Liver (tissue), 9 donors: ENCODE results near the gene LHFPL6. TPM values are rescaled to one million over a fixed set of nuclear protein-coding genes. Genes with fewer than 3 reads are reported as not detected.

Source experiments
- DNase-seq: peaks from one replicate; pipeline ENCODE4 v3.0.0-alpha.2; 2017; ENCODE audit warnings: low spot score
- H3K27ac ChIP-seq, 2 donors: one replicate each; pipeline ENCODE4 v1.7.0; 2013; ENCODE audit warnings: inconsistent platforms in 2 of 2, low read length in 2 of 2, control low read depth in 1 of 2, low read depth in 1 of 2, mild to moderate bottlenecking in 1 of 2
- H3K27me3 ChIP-seq, 4 donors: one replicate each; pipeline versions ENCODE4 v1.6.1 to v1.7.0; 2013; ENCODE audit warnings: low read length in 3 of 4, inconsistent platforms in 1 of 4, mild to moderate bottlenecking in 1 of 4, moderate library complexity in 1 of 4; ENCODE audit not compliant: control insufficient read depth in 4 of 4, insufficient read depth in 4 of 4
- H3K36me3 ChIP-seq, 4 donors: one replicate each; pipeline versions ENCODE4 v1.6.1 to v1.7.0; 2013; ENCODE audit warnings: low read length in 3 of 4, mild to moderate bottlenecking in 3 of 4, low read depth in 1 of 4, moderate library complexity in 1 of 4; ENCODE audit not compliant: control insufficient read depth in 4 of 4, insufficient read depth in 3 of 4
- H3K4me1 ChIP-seq, 4 donors: one replicate each; pipeline versions ENCODE4 v1.6.1 to v1.7.0; 2013; ENCODE audit warnings: low read length in 3 of 4, mild to moderate bottlenecking in 3 of 4, moderate library complexity in 1 of 4; ENCODE audit not compliant: control insufficient read depth in 4 of 4, insufficient read depth in 4 of 4
- H3K4me3 ChIP-seq, 3 donors: one replicate each; pipeline versions ENCODE4 v1.6.1 to v1.7.0; 2013; ENCODE audit warnings: low read length in 3 of 3, control low read depth in 1 of 3, low read depth in 1 of 3, mild to moderate bottlenecking in 1 of 3
- H3K9ac ChIP-seq, 2 donors: one replicate each; pipeline ENCODE4 v1.7.0; 2013; ENCODE audit warnings: low read length in 2 of 2, mild to moderate bottlenecking in 2 of 2, moderate library complexity in 2 of 2, control low read depth in 1 of 2, low read depth in 1 of 2
- H3K9me3 ChIP-seq, 4 donors: one replicate each; pipeline versions ENCODE4 v1.6.1 to v1.7.0; 2013; ENCODE audit warnings: low read length in 3 of 4; ENCODE audit not compliant: control insufficient read depth in 4 of 4
- EGR1 ChIP-seq, 2 donors: IDR thresholded peaks; 2 replicates each; pipeline ENCODE4 v1.6.1; 2016 to 2018; ENCODE audit warnings: antibody characterized with exemption in 2 of 2, low read depth in 2 of 2
- FOXA1 ChIP-seq: IDR thresholded peaks from 2 replicates; pipeline ENCODE4 v1.6.1; 2016; ENCODE audit warnings: antibody characterized with exemption
- FOXA2 ChIP-seq: IDR thresholded peaks from 2 replicates; pipeline ENCODE4 v1.6.1; 2016; ENCODE audit warnings: antibody characterized with exemption
- GABPA ChIP-seq, 2 donors: IDR thresholded peaks in 1 of 2; conservative IDR thresholded peaks in 1 of 2; 2 replicates each; pipeline ENCODE4 v1.6.1; 2016; ENCODE audit warnings: antibody characterized with exemption in 2 of 2, mild to moderate bottlenecking in 1 of 2, moderate library complexity in 1 of 2
- HNF4A ChIP-seq, 2 donors: conservative IDR thresholded peaks; 2 replicates each; pipeline ENCODE4 v1.6.1; 2016; ENCODE audit warnings: antibody characterized with exemption in 2 of 2, mild to moderate bottlenecking in 2 of 2
- HNF4G ChIP-seq: IDR thresholded peaks from 2 replicates; pipeline ENCODE4 v1.6.1; 2016; ENCODE audit warnings: antibody characterized with exemption
- JUND ChIP-seq, 2 donors: IDR thresholded peaks; 2 replicates each; pipeline ENCODE4 v1.6.1; 2016; ENCODE audit warnings: antibody characterized with exemption in 2 of 2
- NR2F2 ChIP-seq: IDR thresholded peaks from 2 replicates; pipeline ENCODE4 v1.6.1; 2016; ENCODE audit warnings: antibody characterized with exemption
- RAD21 ChIP-seq, 2 donors: IDR thresholded peaks; 2 replicates each; pipeline ENCODE4 v1.6.1; 2016; ENCODE audit warnings: antibody characterized with exemption in 2 of 2, mild to moderate bottlenecking in 2 of 2
- RXRA ChIP-seq, 2 donors: IDR thresholded peaks; 2 replicates each; pipeline ENCODE4 v1.6.1; 2017 to 2018; ENCODE audit warnings: antibody characterized with exemption in 2 of 2, mild to moderate bottlenecking in 1 of 2
- SP1 ChIP-seq: IDR thresholded peaks from 2 replicates; pipeline ENCODE4 v1.6.1; 2018; ENCODE audit warnings: antibody characterized with exemption, mild to moderate bottlenecking
- TAF1 ChIP-seq: conservative IDR thresholded peaks from 2 replicates; pipeline ENCODE4 v1.6.1; 2016; ENCODE audit warnings: antibody characterized with exemption, mild to moderate bottlenecking
- YY1 ChIP-seq: IDR thresholded peaks from 2 replicates; pipeline ENCODE4 v1.6.1; 2016; ENCODE audit warnings: antibody characterized with exemption, mild to moderate bottlenecking
- ZBTB33 ChIP-seq: IDR thresholded peaks from 2 replicates; pipeline ENCODE4 v1.6.1; 2016; ENCODE audit warnings: antibody characterized with exemption
- WGBS: extraction: QIAGEN DNeasy Blood & Tissue Kit; methylation state at CpG from one replicate; pipeline ENCODE4 v1.1.7; 2013; 5-methylcytosine and 5-hydroxymethylcytosine counted together
- polyA plus RNA-seq, 2 donors: library from polyadenylated mRNA; stranded (reverse) in 1 of 2; unstranded in 1 of 2; fragments of 200-250 nt in 1 of 2; fragments of >200 nt in 1 of 2; fragmentation: Nextera tagmentation in 1 of 2; extraction: Ambion mirVana in 1 of 2; gene quantifications; one replicate each; pipeline versions ENCODE4 v1.2.1 to v1.2.3, GENCODE V29; 2013 to 2015
- total RNA-seq, 2 donors: library from RNA; depleted of rRNA; stranded (reverse); fragments of >200 nt; gene quantifications; one replicate each; pipeline ENCODE4 v1.2.3, GENCODE V29; 2014
- TF ChIP-seq, protein P1 (sequence below): fragments of 150-350 bp; IDR thresholded peaks from 2 replicates; pipeline ENCODE4 v1.5.1; 2017; ENCODE audit warnings: improper control_type of control experiment, low read depth, low read length; ENCODE audit not compliant: missing input control
- TF ChIP-seq, protein P2 (sequence below): IDR thresholded peaks from 2 replicates; pipeline ENCODE4 v1.6.1; 2016; ENCODE audit warnings: antibody characterized with exemption
- TF ChIP-seq, protein P3 (sequence below): IDR thresholded peaks from 2 replicates; pipeline ENCODE4 v1.6.1; 2016; ENCODE audit warnings: antibody characterized with exemption
- donor health status: healthy.
- donor health status: healthy.
- donor health status: healthy.
- donor health status: healthy.
- donor health status: healthy.

LHFPL6 gene
- total and polyA plus RNA-seq, 4 donors: 2.6 to 8.3 (median 5.5) TPM

DNA sequence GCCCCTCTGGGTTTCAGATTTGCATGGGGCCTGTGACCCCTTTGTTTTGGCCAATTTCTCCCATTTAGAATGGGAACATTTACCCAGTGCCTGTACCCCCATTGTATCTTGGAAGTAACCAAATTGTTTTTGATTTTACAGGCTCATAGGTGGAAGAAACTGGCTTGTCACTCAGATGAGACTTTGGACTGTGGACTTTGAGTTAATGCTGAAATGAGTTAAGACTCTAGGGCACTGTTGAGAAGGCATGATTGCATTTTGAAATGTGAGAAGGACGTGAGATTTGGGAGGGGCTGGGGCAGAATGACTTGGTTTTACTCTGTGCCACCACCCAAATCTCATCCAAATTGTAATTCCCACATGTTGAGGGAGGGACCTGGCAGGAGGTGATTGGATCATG, 306.0 kb downstream of the LHFPL6 start:
- H3K9me3 ChIP-seq: no peaks in the 10 kb centered on the region
- H3K36me3 ChIP-seq: no peaks in the 10 kb centered on the region
- DNase-seq: no peak
- H3K9ac ChIP-seq: no peak overlapping the region
- WGBS: 56% methylated on average over 1 of the region's 1 CpG
- H3K4me1 ChIP-seq: no peaks in the 10 kb centered on the region
- H3K27ac ChIP-seq: no peak overlapping the region
- no peaks in the 10 kb centered on the region for H3K27me3 ChIP-seq
- no peak overlapping the region for H3K4me3 ChIP-seq
- TF ChIP-seq RXRA (IDR thresholded peaks at IDR 0.05) (no peak), TAF1 (no peak), HNF4A (conservative IDR thresholded peaks at IDR 0.05) (peak; percentile 52 to 59)

- 44% methylated on average over 2 of the region's 2 CpGs for WGBS
- TF ChIP-seq GABPA (IDR thresholded peaks at IDR 0.05 in 1 of 2, conservative IDR thresholded peaks at IDR 0.05 in 1 of 2): no peak
- TF ChIP-seq ZBTB33: no peak
- TF ChIP-seq YY1: no peak
- TF ChIP-seq, protein P1, sequence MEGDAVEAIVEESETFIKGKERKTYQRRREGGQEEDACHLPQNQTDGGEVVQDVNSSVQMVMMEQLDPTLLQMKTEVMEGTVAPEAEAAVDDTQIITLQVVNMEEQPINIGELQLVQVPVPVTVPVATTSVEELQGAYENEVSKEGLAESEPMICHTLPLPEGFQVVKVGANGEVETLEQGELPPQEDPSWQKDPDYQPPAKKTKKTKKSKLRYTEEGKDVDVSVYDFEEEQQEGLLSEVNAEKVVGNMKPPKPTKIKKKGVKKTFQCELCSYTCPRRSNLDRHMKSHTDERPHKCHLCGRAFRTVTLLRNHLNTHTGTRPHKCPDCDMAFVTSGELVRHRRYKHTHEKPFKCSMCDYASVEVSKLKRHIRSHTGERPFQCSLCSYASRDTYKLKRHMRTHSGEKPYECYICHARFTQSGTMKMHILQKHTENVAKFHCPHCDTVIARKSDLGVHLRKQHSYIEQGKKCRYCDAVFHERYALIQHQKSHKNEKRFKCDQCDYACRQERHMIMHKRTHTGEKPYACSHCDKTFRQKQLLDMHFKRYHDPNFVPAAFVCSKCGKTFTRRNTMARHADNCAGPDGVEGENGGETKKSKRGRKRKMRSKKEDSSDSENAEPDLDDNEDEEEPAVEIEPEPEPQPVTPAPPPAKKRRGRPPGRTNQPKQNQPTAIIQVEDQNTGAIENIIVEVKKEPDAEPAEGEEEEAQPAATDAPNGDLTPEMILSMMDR: no peak
- TF ChIP-seq RXRA (IDR thresholded peaks at IDR 0.05): no peak
- TF ChIP-seq HNF4G: no peak
- TF ChIP-seq NR2F2: no peak
- no peak for TF ChIP-seq HNF4A (conservative IDR thresholded peaks at IDR 0.05)
- TF ChIP-seq, protein P2, sequence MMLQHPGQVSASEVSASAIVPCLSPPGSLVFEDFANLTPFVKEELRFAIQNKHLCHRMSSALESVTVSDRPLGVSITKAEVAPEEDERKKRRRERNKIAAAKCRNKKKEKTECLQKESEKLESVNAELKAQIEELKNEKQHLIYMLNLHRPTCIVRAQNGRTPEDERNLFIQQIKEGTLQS: no peak
- TF ChIP-seq, protein P3, sequence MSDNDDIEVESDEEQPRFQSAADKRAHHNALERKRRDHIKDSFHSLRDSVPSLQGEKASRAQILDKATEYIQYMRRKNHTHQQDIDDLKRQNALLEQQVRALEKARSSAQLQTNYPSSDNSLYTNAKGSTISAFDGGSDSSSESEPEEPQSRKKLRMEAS: no peak
- no peak for TF ChIP-seq RAD21 (IDR thresholded peaks at IDR 0.05)
- TF ChIP-seq EGR1 (IDR thresholded peaks at IDR 0.05; ENCODE audit: low read depth in 2 of 2): no peak
- no peak for TF ChIP-seq TAF1
- TF ChIP-seq FOXA2: no peak
- TF ChIP-seq FOXA1: no peak
- no peak for TF ChIP-seq JUND (IDR thresholded peaks at IDR 0.05)
- TF ChIP-seq SP1: no peak
- Histone ChIP-seq H3K9me3 (no peaks in the 10 kb centered on the region), H3K27ac (no peak overlapping the region), H3K9ac (no peak overlapping the region), H3K27me3 (no peaks in the 10 kb centered on the region), H3K36me3 (no peaks in the 10 kb centered on the region), H3K4me1 (no peaks in the 10 kb centered on the region), H3K4me3 (no peak overlapping the region)
- DNase-seq: no peak
Measured at GRCh38 chr13:39296193-39296592, 306.8 kb downstream of the LHFPL6 start.

Other genes starting within 250 kb of the LHFPL6 start
- gene COG6, start 52.5 kb upstream of the LHFPL6 start, total RNA-seq: 10 to 100 TPM; 10.4 to 10.7 TPM
- gene COG6, start 52.5 kb upstream of the LHFPL6 start, polyA plus RNA-seq: 1 to 10 TPM; 4.5 to 5.5 TPM